Vagina (tissue), 2 donors: Measurements from ENCODE around the gene ELAVL4.

Source experiments
- CTCF ChIP-seq, 3 experiments: fragments of 450-650 bp in 2 of 3; fragments of 200-600 bp in 1 of 3; sonication (generic) in 1 of 3; IDR thresholded peaks; one replicate each; pipeline ENCODE4 v1.5.1; 2017 to 2019; ENCODE audit warnings: antibody characterized with exemption in 3 of 3, mild to moderate bottlenecking in 2 of 3, moderate library complexity in 2 of 3
- POLR2A ChIP-seq, 2 donors: fragments of 450-650 bp; IDR thresholded peaks; one replicate each; pipeline ENCODE4 v1.6.1; 2017; ENCODE audit warnings: antibody characterized with exemption in 2 of 2, mild to moderate bottlenecking in 2 of 2, moderate library complexity in 2 of 2
- POLR2AphosphoS5 ChIP-seq, 2 donors: sonication (generic); formaldehyde crosslinking; IDR thresholded peaks; one replicate each; pipeline ENCODE4 v1.9.0; 2017; ENCODE audit warnings: antibody characterized with exemption in 2 of 2, mild to moderate bottlenecking in 2 of 2, low read depth in 1 of 2; ENCODE audit not compliant: insufficient read depth in 1 of 2

GRCh38 chr1:50158421-50158820 lies 49.7 kb downstream of the ELAVL4 start:
- TF ChIP-seq CTCF (IDR thresholded peaks at IDR 0.05) (no peak), POLR2A (IDR thresholded peaks at IDR 0.05) (no peak), POLR2AphosphoS5 (IDR thresholded peaks at IDR 0.05; ENCODE audit: insufficient read depth in 1 of 2, low read depth in 1 of 2) (no peak)
